GM23248 (cell line): ENCODE measurements around the gene ZEB2.

ENCODE experiments used
- EZH2 ChIP-seq: fragments of 200-600 bp; sonication (generic); IDR thresholded peaks from 2 replicates; pipeline ENCODE4 v1.6.1; 2018; ENCODE audit warnings: antibody characterized with exemption, mild to moderate bottlenecking; ENCODE audit not compliant: insufficient read depth, poor library complexity, severe bottlenecking
- EZH2phosphoT487 ChIP-seq: fragments of 200-600 bp; sonication (generic); IDR thresholded peaks from 2 replicates; pipeline ENCODE4 v1.6.1; 2018; ENCODE audit warnings: antibody characterized with exemption, moderate library complexity, mild to moderate bottlenecking, low read depth; ENCODE audit not compliant: insufficient read depth

- TF ChIP-seq EZH2 (no peak), EZH2phosphoT487 (no peak)
Observed at GRCh38 chr2:144452169-144452988, 67.5 kb downstream of the ZEB2 start.
